SU-DHL-6 (cell line): ENCODE measurements around the gene TGFBR3L.

Experiments
- CTCF ChIP-seq: fragments of 200-600 bp; sonication (generic); IDR thresholded peaks from one replicate; pipeline ENCODE4 v1.5.1; 2017; ENCODE audit warnings: antibody characterized with exemption, mild to moderate bottlenecking, low read length, moderate library complexity; ENCODE audit not compliant: insufficient read depth, poor library complexity, severe bottlenecking
- EZH2phosphoT487 ChIP-seq: fragments of 200-600 bp; sonication (generic), shearing (Covaris generic); conservative IDR thresholded peaks from 2 replicates; pipeline ENCODE4 v1.6.1; 2018; ENCODE audit warnings: mild to moderate bottlenecking, antibody characterized with exemption, low read length, moderate library complexity, mixed read lengths

GRCh38 chr19:7907544-7907943, 7.1 kb upstream of the TGFBR3L start:
- TF ChIP-seq CTCF (no peak), EZH2phosphoT487 (no peak)
